ENCODE results near the gene EPN1. TPM values are rescaled to one million over a fixed set of nuclear protein-coding genes. Genes with fewer than 3 reads are reported as not detected.

The EPN1 gene
- total and polyA plus RNA-seq, 2 of the 8 experiments (the other 6 are each of a cell fraction or from before 2014, with no cell fraction given) = 49.6 to 200 TPM

- Histone ChIP-seq H4K5ac (ENCODE audit: insufficient read length, low read depth, low read length) (no peak overlapping the region), H4K91ac (replicated peaks; ENCODE audit: insufficient read length, low read length) (no peak overlapping the region), H3K56ac (replicated peaks; ENCODE audit: insufficient read length, low read depth, low read length) (no peak overlapping the region), H3K79me2 (ENCODE audit: control insufficient read depth in 1 of 2, insufficient read depth in 2 of 2, low read length in 2 of 2) (no peaks in the 10 kb centered on the region), H3K27ac (ENCODE audit: low read depth, low read length) (no peak overlapping the region), H4K20me1 (replicated peaks in 1 of 2; ENCODE audit: control insufficient read depth in 1 of 2, insufficient read depth in 2 of 2, low read length in 2 of 2) (peaks cover 0 to 16% of the 10 kb centered on the region in 2 experiments), H4K8ac (ENCODE audit: extremely low read depth, insufficient read depth, low read length) (no peak overlapping the region), H3K4me1 (replicated peaks in 1 of 4; ENCODE audit: control insufficient read depth in 3 of 4, insufficient read depth in 4 of 4, low read length in 3 of 4) (no peaks in the 10 kb centered on the region), H3K79me1 (ENCODE audit: low read depth, low read length) (no peaks in the 10 kb centered on the region; the same call in 1 of the 2 replicates), H3K14ac (ENCODE audit: insufficient read length) (no peak overlapping the region), H3K27me3 (replicated peaks in 1 of 4; ENCODE audit: control insufficient read depth in 3 of 4, extremely low read depth in 1 of 4, insufficient read depth in 3 of 4, low read length in 3 of 4) (no peaks in the 10 kb centered on the region), H3K4ac (replicated peaks; ENCODE audit: insufficient read length, low read depth, low read length) (no peak overlapping the region), H3K4me3 (ENCODE audit: extremely low read depth in 1 of 4, insufficient read depth in 2 of 4, low read depth in 3 of 4, low read length in 4 of 4) (no peak overlapping the region), H3K18ac (ENCODE audit: extremely low read depth, low read length) (no peak overlapping the region), H3K9ac (replicated peaks in 1 of 4; ENCODE audit: extremely low read depth in 1 of 4, low read depth in 3 of 4, low read length in 3 of 4) (no peak overlapping the region), H3K4me2 (ENCODE audit: insufficient read depth in 1 of 2, low read depth in 2 of 2, low read length in 2 of 2) (no peak overlapping the region), H2BK120ac (replicated peaks; ENCODE audit: low read depth, low read length) (no peak overlapping the region), H2BK20ac (ENCODE audit: low read length) (no peak overlapping the region), H3K36me3 (ENCODE audit: control insufficient read depth in 2 of 4, insufficient read depth in 4 of 4, low read length in 3 of 4) (peaks cover 4 to 48% (median 23%) of the 10 kb centered on the region in 4 experiments; a peak in 7 of 8 replicates), H2AK5ac (ENCODE audit: low read depth, low read length) (no peak overlapping the region), H3K9me3 (ENCODE audit: insufficient read depth in 2 of 2, low read depth in 1 of 2, low read length in 1 of 2) (no peaks in the 10 kb centered on the region), H2AFZ (ENCODE audit: low read length) (no peak overlapping the region), H2BK5ac (ENCODE audit: low read depth, low read length) (no peak overlapping the region), H2BK15ac (ENCODE audit: low read length) (no peak overlapping the region), H3K23ac (ENCODE audit: insufficient read length) (no peak overlapping the region), H3K23me2 (ENCODE audit: low read depth, low read length) (no peaks in the 10 kb centered on the region), H2BK12ac (ENCODE audit: low read depth, low read length) (no peak overlapping the region)
- no peak for FAIRE-seq
- 96% methylated on average over 20 of the region's 20 CpGs; no CpG with 5 or more reads in 1 of the 2 experiments for WGBS, 2 experiments (ENCODE audit: extremely low coverage in 1 of 2, insufficient coverage in 1 of 2, insufficient read length in 1 of 2, insufficient replicate concordance in 2 of 2, low coverage in 1 of 2, low lambda C conversion rate in 2 of 2, missing lambda C conversion rate in 1 of 2)
- no peak for DNase-seq (ENCODE audit: low read depth in 1 of 2, low spot score in 2 of 2)
- ChIA-PET CTCF (ENCODE audit: partially characterized antibody) (interaction anchor here (0.6 to 3.2 kb wide), 3 partner anchors 10 to 1733 kb away, joined by 3 to 12 read pairs (median 4); no protein-coding TSS in a partner anchor), POLR2A (ENCODE audit: partially characterized antibody) (interaction anchor here (0.7 to 1.6 kb wide), 5 partner anchors 8 to 631 kb away, joined by 3 to 5 read pairs (median 3); no protein-coding TSS in a partner anchor)
- no peak for TF ChIP-seq SUZ12 (IDR thresholded peaks at IDR 0.05; ENCODE audit: low read length)
- no peak for TF ChIP-seq SIRT6 (IDR thresholded peaks at IDR 0.05; ENCODE audit: low read length)
- no peak for TF ChIP-seq TAF7 (optimal IDR thresholded peaks at IDR 0.05; ENCODE audit: borderline replicate concordance, low read depth, low read length)
- TF ChIP-seq NANOG (IDR thresholded peaks at IDR 0.05; ENCODE audit: insufficient read depth, low read depth, low read length, poor library complexity, severe bottlenecking) = no peak
- TF ChIP-seq, protein P1, sequence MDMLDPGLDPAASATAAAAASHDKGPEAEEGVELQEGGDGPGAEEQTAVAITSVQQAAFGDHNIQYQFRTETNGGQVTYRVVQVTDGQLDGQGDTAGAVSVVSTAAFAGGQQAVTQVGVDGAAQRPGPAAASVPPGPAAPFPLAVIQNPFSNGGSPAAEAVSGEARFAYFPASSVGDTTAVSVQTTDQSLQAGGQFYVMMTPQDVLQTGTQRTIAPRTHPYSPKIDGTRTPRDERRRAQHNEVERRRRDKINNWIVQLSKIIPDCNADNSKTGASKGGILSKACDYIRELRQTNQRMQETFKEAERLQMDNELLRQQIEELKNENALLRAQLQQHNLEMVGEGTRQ (IDR thresholded peaks at IDR 0.05; ENCODE audit: low read length) = no peak
- TF ChIP-seq SIN3A (conservative IDR thresholded peaks at IDR 0.05 in 1 of 2, IDR thresholded peaks at IDR 0.05 in 1 of 2; ENCODE audit: low read depth in 1 of 2, low read length in 2 of 2) = no peak
- TF ChIP-seq SAP30 (IDR thresholded peaks at IDR 0.05; ENCODE audit: insufficient read depth, insufficient replicate concordance, low read length) = no peak
- no peak for TF ChIP-seq CTBP2 (IDR thresholded peaks at IDR 0.05; ENCODE audit: borderline replicate concordance, insufficient read depth, insufficient read length, low read length)
- TF ChIP-seq SP1 (IDR thresholded peaks at IDR 0.05; ENCODE audit: low read depth, low read length) = no peak
- TF ChIP-seq EGR1 (IDR thresholded peaks at IDR 0.05; ENCODE audit: borderline replicate concordance, low read depth, low read length) = no peak
These were observed 18.4 kb downstream of the EPN1 start for GRCh38 chr19:55693336-55693974.

Measured in H1 (cell line).